Measurements from ENCODE around the gene RAB33B. TPM values are rescaled to one million over a fixed set of nuclear protein-coding genes. Genes with fewer than 3 reads are reported as not detected.

RAB33B gene
- total and polyA plus RNA-seq, 4 donors, result 7.2 to 38.9 (median 8.6) TPM

GRCh38 chr4:139514382-139515059, 60.6 kb downstream of the RAB33B start:
- peaks cover 0 to 14% (median 4%) of the 10 kb centered on the region in 4 donors for H3K4me1 ChIP-seq (ENCODE audit: control insufficient read depth in 4 of 4, insufficient read depth in 4 of 4, low read length in 3 of 4)
- DNase-seq (ENCODE audit: low spot score), result no peak
- H3K36me3 ChIP-seq (ENCODE audit: control insufficient read depth in 4 of 4, insufficient read depth in 3 of 4, low read depth in 1 of 4, low read length in 3 of 4), result peaks cover 6 to 56% (median 37%) of the 10 kb centered on the region in 4 donors
- no peaks in the 10 kb centered on the region for H3K27me3 ChIP-seq (ENCODE audit: control insufficient read depth in 4 of 4, insufficient read depth in 4 of 4, low read length in 3 of 4)
- no peaks in the 10 kb centered on the region for H3K9me3 ChIP-seq (ENCODE audit: control insufficient read depth in 4 of 4, low read length in 3 of 4)
- 94% methylated on average over 8 of the region's 8 CpGs for WGBS
- H3K27ac ChIP-seq (ENCODE audit: low read depth in 1 of 2, low read length in 2 of 2), result no peak overlapping the region
- no peak overlapping the region for H3K9ac ChIP-seq (ENCODE audit: low read depth in 1 of 2, low read length in 2 of 2)
- no peak overlapping the region for H3K4me3 ChIP-seq (ENCODE audit: low read depth in 1 of 3, low read length in 3 of 3)
- TF ChIP-seq HNF4A (conservative IDR thresholded peaks at IDR 0.05) (no peak), NR2F2 (IDR thresholded peaks at IDR 0.05) (no peak), REST (IDR thresholded peaks at IDR 0.05) (no peak), GABPA (IDR thresholded peaks at IDR 0.05 in 1 of 2, conservative IDR thresholded peaks at IDR 0.05 in 1 of 2) (no peak), FOXA2 (IDR thresholded peaks at IDR 0.05) (no peak), JUND (IDR thresholded peaks at IDR 0.05) (no peak), ZBTB33 (IDR thresholded peaks at IDR 0.05) (no peak), SP1 (IDR thresholded peaks at IDR 0.05) (no peak), YY1 (IDR thresholded peaks at IDR 0.05) (no peak), RXRA (IDR thresholded peaks at IDR 0.05) (no peak), CTCF (IDR thresholded peaks at IDR 0.05; ENCODE audit: low read depth, low read length, missing input control) (no peak), MAX (IDR thresholded peaks at IDR 0.05) (no peak), TAF1 (conservative IDR thresholded peaks at IDR 0.05) (no peak), FOXA1 (IDR thresholded peaks at IDR 0.05) (no peak), ATF3 (IDR thresholded peaks at IDR 0.05) (no peak), HNF4G (IDR thresholded peaks at IDR 0.05) (no peak), EGR1 (IDR thresholded peaks at IDR 0.05; ENCODE audit: low read depth in 2 of 2) (no peak), RAD21 (IDR thresholded peaks at IDR 0.05) (no peak)

Measured in liver (tissue), 9 donors.